Measurements from ENCODE around the gene ARRB2. TPM values are rescaled to one million over a fixed set of nuclear protein-coding genes. Genes with fewer than 3 reads are reported as not detected.

ARRB2 gene
- total RNA-seq, 1 donor from 2014 or later: 7.3 TPM

- Histone ChIP-seq H3K9ac (ENCODE audit: low read depth in 1 of 3, low read length in 3 of 3) (peak overlapping the region in 2 of 3 donors; percentile 55 to 76), H3K36me3 (ENCODE audit: control insufficient read depth in 3 of 3, insufficient read depth in 3 of 3, low read length in 3 of 3) (peaks cover 0 to 6% (median 2%) of the 10 kb centered on the region in 3 donors), H3K27me3 (ENCODE audit: control insufficient read depth in 3 of 3, insufficient read depth in 3 of 3, low read length in 3 of 3) (peaks cover 18 to 34% (median 23%) of the 10 kb centered on the region in 3 donors), H3K9me3 (ENCODE audit: control insufficient read depth in 3 of 3, low read length in 3 of 3) (no peaks in the 10 kb centered on the region), H3K4me3 (ENCODE audit: low read length in 3 of 3) (peak overlapping the region; percentile 57 to 77 (median 63)), H3K4me1 (ENCODE audit: control insufficient read depth in 3 of 3, insufficient read depth in 3 of 3, low read length in 3 of 3) (peaks cover 12 to 28% (median 17%) of the 10 kb centered on the region in 3 donors), H3K27ac (ENCODE audit: low read depth, low read length) (no peak overlapping the region)
These were observed 28.0 kb downstream of the ARRB2 start for GRCh38 chr17:4738136-4739121.

- Histone ChIP-seq H3K27me3 (ENCODE audit: control insufficient read depth in 3 of 3, insufficient read depth in 3 of 3, low read length in 3 of 3) (peaks cover 27 to 44% (median 31%) of the 10 kb centered on the region in 3 donors), H3K9ac (ENCODE audit: low read depth in 1 of 3, low read length in 3 of 3) (peak within 1 kb of the TSS; percentile 55 to 76 (median 63)), H3K9me3 (ENCODE audit: control insufficient read depth in 3 of 3, low read length in 3 of 3) (no peaks in the 10 kb centered on the region), H3K4me3 (ENCODE audit: low read length in 3 of 3) (peak within 1 kb of the TSS; percentile 57 to 77 (median 63)), H3K27ac (ENCODE audit: low read depth, low read length) (no peak within 1 kb of the TSS), H3K36me3 (ENCODE audit: control insufficient read depth in 3 of 3, insufficient read depth in 3 of 3, low read length in 3 of 3) (peaks cover 0 to 2% (median 0%) of the 10 kb centered on the region in 3 donors), H3K4me1 (ENCODE audit: control insufficient read depth in 3 of 3, insufficient read depth in 3 of 3, low read length in 3 of 3) (peaks cover 12 to 28% (median 17%) of the 10 kb centered on the region in 3 donors)
These were observed 28.9 kb downstream of the ARRB2 start, which contains the start of the genes CXCL16 and ZMYND15 for GRCh38 chr17:4739122-4740024. TSS of gene CXCL16 (minus strand) at chr17:4739928. CDS start at chr17:4739339, 589 bp downstream. TSS of gene ZMYND15 (plus strand) at chr17:4739833. CDS start at chr17:4740549, 716 bp downstream.

- Histone ChIP-seq H3K36me3 (ENCODE audit: control insufficient read depth in 3 of 3, insufficient read depth in 3 of 3, low read length in 3 of 3) (no peaks in the 10 kb centered on the region), H3K4me1 (ENCODE audit: control insufficient read depth in 3 of 3, insufficient read depth in 3 of 3, low read length in 3 of 3) (peaks cover 12 to 23% (median 17%) of the 10 kb centered on the region in 3 donors), H3K27me3 (ENCODE audit: control insufficient read depth in 3 of 3, insufficient read depth in 3 of 3, low read length in 3 of 3) (peaks cover 33 to 50% (median 37%) of the 10 kb centered on the region in 3 donors), H3K9me3 (ENCODE audit: control insufficient read depth in 3 of 3, low read length in 3 of 3) (no peaks in the 10 kb centered on the region), H3K27ac (ENCODE audit: low read depth, low read length) (no peak overlapping the region), H3K4me3 (ENCODE audit: low read length in 3 of 3) (peak overlapping the region; percentile 56 to 77 (median 63)), H3K9ac (ENCODE audit: low read depth in 1 of 3, low read length in 3 of 3) (peak overlapping the region in 2 of 3 donors; percentile 55 to 76)
These were observed 29.6 kb downstream of the ARRB2 start for GRCh38 chr17:4740025-4740351.

GRCh38 chr17:4740584-4740983 lies 30.2 kb downstream of the ARRB2 start:
- Histone ChIP-seq H3K9me3 (ENCODE audit: control insufficient read depth in 3 of 3, low read length in 3 of 3) (no peaks in the 10 kb centered on the region), H3K4me1 (ENCODE audit: control insufficient read depth in 3 of 3, insufficient read depth in 3 of 3, low read length in 3 of 3) (peaks cover 12 to 23% (median 17%) of the 10 kb centered on the region in 3 donors), H3K36me3 (ENCODE audit: control insufficient read depth in 3 of 3, insufficient read depth in 3 of 3, low read length in 3 of 3) (no peaks in the 10 kb centered on the region), H3K27ac (ENCODE audit: low read depth, low read length) (no peak overlapping the region), H3K4me3 (ENCODE audit: low read length in 3 of 3) (no peak overlapping the region), H3K27me3 (ENCODE audit: control insufficient read depth in 3 of 3, insufficient read depth in 3 of 3, low read length in 3 of 3) (peaks cover 39 to 54% (median 42%) of the 10 kb centered on the region in 3 donors), H3K9ac (ENCODE audit: low read depth in 1 of 3, low read length in 3 of 3) (no peak overlapping the region)

- Histone ChIP-seq H3K36me3 (ENCODE audit: control insufficient read depth in 3 of 3, insufficient read depth in 3 of 3, low read length in 3 of 3) (no peaks in the 10 kb centered on the region), H3K27me3 (ENCODE audit: control insufficient read depth in 3 of 3, insufficient read depth in 3 of 3, low read length in 3 of 3) (peaks cover 39 to 57% (median 43%) of the 10 kb centered on the region in 3 donors), H3K9ac (ENCODE audit: low read depth in 1 of 3, low read length in 3 of 3) (no peak overlapping the region), H3K27ac (ENCODE audit: low read depth, low read length) (no peak overlapping the region), H3K9me3 (ENCODE audit: control insufficient read depth in 3 of 3, low read length in 3 of 3) (no peaks in the 10 kb centered on the region), H3K4me1 (ENCODE audit: control insufficient read depth in 3 of 3, insufficient read depth in 3 of 3, low read length in 3 of 3) (peaks cover 10 to 17% (median 14%) of the 10 kb centered on the region in 3 donors), H3K4me3 (ENCODE audit: low read length in 3 of 3) (no peak overlapping the region)
These were observed 31.1 kb downstream of the ARRB2 start for GRCh38 chr17:4741544-4741943.

- H3K9me3 ChIP-seq (ENCODE audit: control insufficient read depth in 3 of 3, low read length in 3 of 3): no peaks in the 10 kb centered on the region
- no peaks in the 10 kb centered on the region for H3K36me3 ChIP-seq (ENCODE audit: control insufficient read depth in 3 of 3, insufficient read depth in 3 of 3, low read length in 3 of 3)
- peaks cover 10 to 17% (median 14%) of the 10 kb centered on the region in 3 donors for H3K4me1 ChIP-seq (ENCODE audit: control insufficient read depth in 3 of 3, insufficient read depth in 3 of 3, low read length in 3 of 3)
- H3K27me3 ChIP-seq (ENCODE audit: control insufficient read depth in 3 of 3, insufficient read depth in 3 of 3, low read length in 3 of 3): peaks cover 39 to 58% (median 42%) of the 10 kb centered on the region in 3 donors
- no peak overlapping the region for H3K4me3 ChIP-seq (ENCODE audit: low read length in 3 of 3)
- no peak overlapping the region for H3K9ac ChIP-seq (ENCODE audit: low read depth in 1 of 3, low read length in 3 of 3)
- H3K27ac ChIP-seq (ENCODE audit: low read depth, low read length): no peak overlapping the region
These were observed 31.7 kb downstream of the ARRB2 start for GRCh38 chr17:4742133-4742532.

GRCh38 chr17:4742629-4743028 lies 32.2 kb downstream of the ARRB2 start:
- Histone ChIP-seq H3K27ac (ENCODE audit: low read depth, low read length) (no peak overlapping the region), H3K9me3 (ENCODE audit: control insufficient read depth in 3 of 3, low read length in 3 of 3) (no peaks in the 10 kb centered on the region), H3K27me3 (ENCODE audit: control insufficient read depth in 3 of 3, insufficient read depth in 3 of 3, low read length in 3 of 3) (peaks cover 39 to 58% (median 42%) of the 10 kb centered on the region in 3 donors), H3K4me3 (ENCODE audit: low read length in 3 of 3) (no peak overlapping the region), H3K36me3 (ENCODE audit: control insufficient read depth in 3 of 3, insufficient read depth in 3 of 3, low read length in 3 of 3) (no peaks in the 10 kb centered on the region), H3K4me1 (ENCODE audit: control insufficient read depth in 3 of 3, insufficient read depth in 3 of 3, low read length in 3 of 3) (peaks cover 10 to 17% (median 14%) of the 10 kb centered on the region in 3 donors), H3K9ac (ENCODE audit: low read depth in 1 of 3, low read length in 3 of 3) (no peak overlapping the region)

GRCh38 chr17:4743216-4743615 lies 32.8 kb downstream of the ARRB2 start:
- H3K9ac ChIP-seq (ENCODE audit: low read depth in 1 of 3, low read length in 3 of 3): no peak overlapping the region
- no peaks in the 10 kb centered on the region for H3K9me3 ChIP-seq (ENCODE audit: control insufficient read depth in 3 of 3, low read length in 3 of 3)
- peaks cover 37 to 58% (median 40%) of the 10 kb centered on the region in 3 donors for H3K27me3 ChIP-seq (ENCODE audit: control insufficient read depth in 3 of 3, insufficient read depth in 3 of 3, low read length in 3 of 3)
- no peak overlapping the region for H3K4me3 ChIP-seq (ENCODE audit: low read length in 3 of 3)
- peaks cover 9 to 18% (median 14%) of the 10 kb centered on the region in 3 donors for H3K4me1 ChIP-seq (ENCODE audit: control insufficient read depth in 3 of 3, insufficient read depth in 3 of 3, low read length in 3 of 3)
- no peak overlapping the region for H3K27ac ChIP-seq (ENCODE audit: low read depth, low read length)
- H3K36me3 ChIP-seq (ENCODE audit: control insufficient read depth in 3 of 3, insufficient read depth in 3 of 3, low read length in 3 of 3): no peaks in the 10 kb centered on the region

GRCh38 chr17:4743898-4744297 lies 33.5 kb downstream of the ARRB2 start:
- Histone ChIP-seq H3K9ac (ENCODE audit: low read depth in 1 of 3, low read length in 3 of 3) (no peak overlapping the region), H3K4me3 (ENCODE audit: low read length in 3 of 3) (no peak overlapping the region), H3K9me3 (ENCODE audit: control insufficient read depth in 3 of 3, low read length in 3 of 3) (no peaks in the 10 kb centered on the region), H3K27ac (ENCODE audit: low read depth, low read length) (no peak overlapping the region), H3K36me3 (ENCODE audit: control insufficient read depth in 3 of 3, insufficient read depth in 3 of 3, low read length in 3 of 3) (no peaks in the 10 kb centered on the region), H3K4me1 (ENCODE audit: control insufficient read depth in 3 of 3, insufficient read depth in 3 of 3, low read length in 3 of 3) (peaks cover 3 to 13% (median 9%) of the 10 kb centered on the region in 3 donors), H3K27me3 (ENCODE audit: control insufficient read depth in 3 of 3, insufficient read depth in 3 of 3, low read length in 3 of 3) (peaks cover 36 to 57% (median 40%) of the 10 kb centered on the region in 3 donors)

Measured in skeletal muscle tissue (tissue), 4 donors.